T-helper 2 cell (primary cell): ENCODE results near the gene BCO1.

ENCODE experiments used
- DNase-seq, 5 experiments: peaks; one replicate each; pipeline versions ENCODE4 v3.0.0 to v3.0.0-alpha.2; 2012 to 2022

Gene BCO1

GRCh38 chr16:81321039-81321438 is 82.5 kb downstream of the BCO1 start:
- no peak for DNase-seq

- no peak for DNase-seq
Observed at GRCh38 chr16:81321536-81321935, 83.0 kb downstream of the BCO1 start.

- no peak for DNase-seq
Observed at GRCh38 chr16:81324808-81325207, 86.3 kb downstream of the BCO1 start.

- no peak for DNase-seq
Observed at GRCh38 chr16:81327011-81327410, 88.5 kb downstream of the BCO1 start.

GRCh38 chr16:81327447-81328196 is 89.1 kb downstream of the BCO1 start:
- no peak for DNase-seq

GRCh38 chr16:81329947-81330346 is 91.5 kb downstream of the BCO1 start:
- DNase-seq, result no peak

- no peak for DNase-seq
Observed at GRCh38 chr16:81333356-81333755, 94.9 kb downstream of the BCO1 start.

- peak in 2 of 5 experiments; percentile 6 to 66 for DNase-seq
Observed at GRCh38 chr16:81335669-81336068, 97.2 kb downstream of the BCO1 start.

- no peak for DNase-seq
Observed at GRCh38 chr16:81337097-81337496, 98.6 kb downstream of the BCO1 start.
